ENCODE data around the gene RAP1B.

DNA sequence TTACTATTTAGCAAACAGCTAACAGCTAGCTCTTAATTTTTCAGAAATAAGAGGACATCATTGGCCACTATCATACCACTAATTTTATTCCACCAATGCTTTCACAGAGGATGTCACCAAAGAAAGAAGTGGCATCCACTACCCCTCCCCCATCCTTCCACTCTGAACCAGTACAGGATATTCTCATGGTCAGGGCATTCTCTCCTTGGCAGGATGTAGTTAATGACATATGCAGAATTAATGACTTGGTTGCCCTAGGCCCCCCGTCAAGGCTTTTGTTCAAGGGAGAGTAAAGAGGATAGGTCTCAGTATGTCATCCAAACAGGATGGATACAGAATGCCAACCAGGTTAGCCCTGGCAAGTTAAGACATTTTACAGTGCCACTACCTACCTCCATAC lies 57.2 kb downstream of the RAP1B start:
- TF ChIP-seq CEBPB (IDR thresholded peaks at IDR 0.05; ENCODE audit: low read depth, low read length) (no peak), RFX5 (IDR thresholded peaks at IDR 0.05; ENCODE audit: low read depth, low read length) (no peak), FOS (IDR thresholded peaks at IDR 0.05; ENCODE audit: low read depth, low read length) (no peak), RCOR1 (IDR thresholded peaks at IDR 0.05; ENCODE audit: insufficient replicate concordance, low read length) (no peak), POLR2A (IDR thresholded peaks at IDR 0.05; ENCODE audit: low read depth, low read length) (no peak), RAD21 (IDR thresholded peaks at IDR 0.05; ENCODE audit: low read length) (no peak), MAFK (IDR thresholded peaks at IDR 0.05; ENCODE audit: low read depth, low read length) (no peak), SMC3 (IDR thresholded peaks at IDR 0.05; ENCODE audit: low read depth, low read length) (no peak), BHLHE40 (IDR thresholded peaks at IDR 0.05; ENCODE audit: low read depth, low read length) (no peak)
- TF ChIP-seq, protein P1, sequence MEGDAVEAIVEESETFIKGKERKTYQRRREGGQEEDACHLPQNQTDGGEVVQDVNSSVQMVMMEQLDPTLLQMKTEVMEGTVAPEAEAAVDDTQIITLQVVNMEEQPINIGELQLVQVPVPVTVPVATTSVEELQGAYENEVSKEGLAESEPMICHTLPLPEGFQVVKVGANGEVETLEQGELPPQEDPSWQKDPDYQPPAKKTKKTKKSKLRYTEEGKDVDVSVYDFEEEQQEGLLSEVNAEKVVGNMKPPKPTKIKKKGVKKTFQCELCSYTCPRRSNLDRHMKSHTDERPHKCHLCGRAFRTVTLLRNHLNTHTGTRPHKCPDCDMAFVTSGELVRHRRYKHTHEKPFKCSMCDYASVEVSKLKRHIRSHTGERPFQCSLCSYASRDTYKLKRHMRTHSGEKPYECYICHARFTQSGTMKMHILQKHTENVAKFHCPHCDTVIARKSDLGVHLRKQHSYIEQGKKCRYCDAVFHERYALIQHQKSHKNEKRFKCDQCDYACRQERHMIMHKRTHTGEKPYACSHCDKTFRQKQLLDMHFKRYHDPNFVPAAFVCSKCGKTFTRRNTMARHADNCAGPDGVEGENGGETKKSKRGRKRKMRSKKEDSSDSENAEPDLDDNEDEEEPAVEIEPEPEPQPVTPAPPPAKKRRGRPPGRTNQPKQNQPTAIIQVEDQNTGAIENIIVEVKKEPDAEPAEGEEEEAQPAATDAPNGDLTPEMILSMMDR (conservative IDR thresholded peaks at IDR 0.05; ENCODE audit: low read depth, low read length): no peak
- TF ChIP-seq, protein P2, sequence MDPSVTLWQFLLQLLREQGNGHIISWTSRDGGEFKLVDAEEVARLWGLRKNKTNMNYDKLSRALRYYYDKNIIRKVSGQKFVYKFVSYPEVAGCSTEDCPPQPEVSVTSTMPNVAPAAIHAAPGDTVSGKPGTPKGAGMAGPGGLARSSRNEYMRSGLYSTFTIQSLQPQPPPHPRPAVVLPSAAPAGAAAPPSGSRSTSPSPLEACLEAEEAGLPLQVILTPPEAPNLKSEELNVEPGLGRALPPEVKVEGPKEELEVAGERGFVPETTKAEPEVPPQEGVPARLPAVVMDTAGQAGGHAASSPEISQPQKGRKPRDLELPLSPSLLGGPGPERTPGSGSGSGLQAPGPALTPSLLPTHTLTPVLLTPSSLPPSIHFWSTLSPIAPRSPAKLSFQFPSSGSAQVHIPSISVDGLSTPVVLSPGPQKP (IDR thresholded peaks at IDR 0.05; ENCODE audit: borderline replicate concordance, low read depth, low read length): no peak
- TF ChIP-seq, protein P3, sequence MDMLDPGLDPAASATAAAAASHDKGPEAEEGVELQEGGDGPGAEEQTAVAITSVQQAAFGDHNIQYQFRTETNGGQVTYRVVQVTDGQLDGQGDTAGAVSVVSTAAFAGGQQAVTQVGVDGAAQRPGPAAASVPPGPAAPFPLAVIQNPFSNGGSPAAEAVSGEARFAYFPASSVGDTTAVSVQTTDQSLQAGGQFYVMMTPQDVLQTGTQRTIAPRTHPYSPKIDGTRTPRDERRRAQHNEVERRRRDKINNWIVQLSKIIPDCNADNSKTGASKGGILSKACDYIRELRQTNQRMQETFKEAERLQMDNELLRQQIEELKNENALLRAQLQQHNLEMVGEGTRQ (IDR thresholded peaks at IDR 0.05; ENCODE audit: low read depth, low read length): no peak

Data from IMR-90 (cell line).